Stimulated activated CD8-positive, alpha-beta memory T cell treated with anti-CD3 and anti-CD28 coated beads, Interleukin-15, amount 100 ng/mL, for 4 hours (primary cell): ENCODE data around the gene GUCY2F.

Experiments
- DNase-seq, 2 donors: peaks; one replicate each; pipeline ENCODE4 v3.0.0-alpha.2; 2020; ENCODE audit warnings: low read depth in 2 of 2

GUCY2F gene

GRCh38 chrX:109481986-109482385 is at the start of gene GUCY2F:
Gene GUCY2F, minus strand, starts transcription at chrX:109482086. Its CDS starts 6,150 bp downstream, at chrX:109475936.
- no peak for DNase-seq

DNA sequence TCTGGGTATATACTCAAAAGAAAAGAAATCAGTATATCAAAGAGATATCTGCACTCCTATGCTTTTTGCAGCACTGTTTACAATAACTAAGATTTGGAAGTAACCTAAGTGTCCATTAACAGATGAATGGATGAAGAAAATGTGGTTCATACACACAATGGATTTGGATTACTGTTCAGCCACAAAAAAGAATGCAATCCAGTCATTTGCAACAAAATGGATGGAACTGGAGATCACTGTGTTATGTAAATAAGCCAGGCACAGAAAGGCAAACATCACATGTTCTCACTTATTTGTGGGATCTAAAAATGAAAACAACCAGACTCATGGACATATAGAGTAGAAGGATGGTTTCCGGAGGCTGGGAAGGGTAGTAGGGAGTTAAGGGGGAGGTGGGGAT is 37.1 kb upstream of the GUCY2F start:
- DNase-seq, result no peak

DNA sequence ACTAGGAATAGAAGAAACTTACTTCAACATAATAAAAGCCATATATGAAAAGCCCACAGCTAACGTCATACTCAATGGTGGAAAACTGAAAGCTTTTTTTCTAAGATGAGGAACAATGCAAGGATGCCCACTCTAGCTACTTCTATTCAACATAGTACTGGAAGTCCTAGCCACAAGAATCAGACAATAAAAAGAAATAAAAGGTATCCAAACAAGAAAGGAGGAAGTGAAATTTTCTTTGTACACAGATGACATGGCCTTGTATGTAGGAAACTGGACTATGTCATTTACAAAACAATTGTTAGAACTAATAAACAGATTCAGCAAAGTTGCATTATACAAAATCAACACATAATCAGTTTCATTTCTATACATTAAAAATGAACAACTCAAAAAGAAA is 29.2 kb upstream of the GUCY2F start:
- no peak for DNase-seq

DNA sequence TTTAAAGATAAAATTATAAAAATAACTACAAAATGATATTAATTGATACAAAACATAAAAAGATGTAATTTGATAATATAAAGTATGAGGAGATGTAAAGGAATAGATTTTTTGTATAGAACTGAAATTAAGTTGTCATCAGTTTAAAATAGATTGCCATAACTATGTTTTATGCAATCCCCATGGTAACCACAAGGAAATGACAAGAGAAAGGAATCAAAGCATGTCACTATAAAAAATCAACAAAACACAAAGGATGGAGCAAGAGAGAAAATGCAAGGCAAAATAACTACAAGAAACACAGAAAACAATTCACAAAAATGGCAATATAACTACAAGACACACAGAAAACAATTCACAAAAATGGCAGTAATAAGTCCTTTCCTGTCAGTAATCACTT is 27.0 kb upstream of the GUCY2F start:
- no peak for DNase-seq

- DNase-seq, result no peak
Observed at GRCh38 chrX:109501176-109501575, 19.3 kb upstream of the GUCY2F start.

DNA sequence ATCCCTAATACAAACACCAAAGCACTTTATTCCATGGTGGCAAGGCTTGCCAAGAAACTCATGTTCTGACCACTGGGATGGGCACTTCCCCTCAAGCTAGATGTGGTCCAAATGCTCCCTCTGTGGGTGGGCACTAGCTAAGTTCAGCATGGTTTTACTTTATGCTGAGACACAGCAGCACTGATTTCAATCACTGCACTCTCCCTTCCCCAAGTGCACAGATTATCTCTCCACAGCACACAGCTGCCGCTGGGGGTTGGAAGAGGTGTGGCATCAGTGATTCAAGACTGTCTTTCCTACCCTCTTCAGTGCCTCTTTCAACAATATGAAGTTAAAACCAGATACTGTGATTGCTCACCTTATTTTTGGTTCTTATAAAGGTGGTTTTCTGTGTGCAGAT is 16.5 kb upstream of the GUCY2F start:
- DNase-seq, result no peak

DNA sequence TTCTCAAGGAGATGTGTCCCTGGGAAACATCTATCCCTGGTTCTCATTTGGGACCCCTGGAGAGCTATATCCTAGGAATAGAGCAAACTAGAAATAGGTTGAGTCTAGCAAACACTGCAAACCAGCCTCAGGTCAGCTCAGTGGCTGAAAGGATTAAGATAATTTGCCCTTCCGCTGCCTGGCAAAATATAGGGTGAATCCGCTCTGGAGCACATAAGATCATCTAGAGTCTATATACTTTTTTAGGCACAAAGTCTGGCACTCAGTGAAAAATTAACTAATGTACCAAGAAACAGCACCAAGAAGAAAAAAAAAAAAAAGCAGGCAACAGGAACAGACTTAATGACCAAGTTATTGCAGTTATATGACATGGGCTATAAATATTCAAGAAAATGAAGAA is 7.3 kb upstream of the GUCY2F start:
- no peak for DNase-seq

- no peak for DNase-seq
Observed at GRCh38 chrX:109487640-109488039, 5.8 kb upstream of the GUCY2F start.

GRCh38 chrX:109485470-109486340 is 3.8 kb upstream of the GUCY2F start:
- peak in 1 of 2 donors; percentile 24 for DNase-seq

DNA sequence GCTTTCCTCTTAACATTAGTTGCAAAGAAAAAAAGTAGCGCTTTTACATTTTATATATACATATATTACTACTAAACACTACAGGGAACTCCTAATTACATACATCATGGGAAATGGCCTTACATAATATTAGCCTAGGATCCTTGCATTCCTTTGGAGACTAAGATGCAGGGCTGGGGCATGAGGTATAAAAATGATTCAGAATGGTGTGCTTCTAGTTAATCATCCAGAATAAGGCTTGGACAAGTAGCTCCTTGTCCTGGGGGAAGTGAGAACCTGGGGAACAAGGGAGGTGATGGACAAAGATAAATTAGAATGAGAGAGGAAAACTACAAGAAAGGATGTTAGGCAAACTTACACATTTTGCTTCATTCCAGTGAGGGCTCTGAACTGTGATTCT is 3.0 kb upstream of the GUCY2F start:
- DNase-seq, result no peak

DNA sequence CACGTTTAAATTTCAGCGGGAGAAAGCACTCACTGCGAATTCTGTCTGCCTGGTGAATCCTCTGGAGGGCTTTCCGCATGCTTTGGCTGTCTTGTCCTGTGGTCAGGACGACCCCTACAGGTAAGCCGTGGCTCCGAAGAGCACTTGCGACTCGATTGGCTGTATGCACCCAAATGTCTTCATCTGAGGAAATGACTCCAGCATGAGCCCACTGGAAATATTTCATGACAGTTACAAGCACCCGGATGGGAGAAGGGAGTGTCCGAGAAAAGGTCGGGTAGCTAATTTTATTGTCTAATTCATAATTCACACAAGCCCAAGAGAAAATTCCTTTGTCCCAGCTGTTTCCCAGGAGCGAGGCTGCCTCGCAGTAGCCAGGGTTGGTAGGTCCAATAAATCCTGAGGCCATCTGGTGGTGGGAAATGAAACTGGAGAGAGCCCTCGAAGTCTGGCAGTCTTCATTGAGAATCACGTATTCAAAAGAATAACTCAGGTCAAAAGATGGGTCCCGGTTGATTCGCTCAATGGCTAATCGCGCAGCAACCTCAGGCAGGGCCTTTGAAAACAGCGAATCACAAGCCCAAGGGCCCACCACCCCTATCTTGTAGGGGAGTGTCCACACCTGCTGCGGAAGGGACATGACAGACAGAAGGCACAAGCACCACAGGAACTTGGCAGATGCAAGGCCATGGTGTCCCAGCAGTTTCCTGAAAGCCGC is 6.6 kb downstream of the GUCY2F start:
- no peak for DNase-seq

GRCh38 chrX:109472939-109473735 is 8.7 kb downstream of the GUCY2F start:
- no peak for DNase-seq

DNA sequence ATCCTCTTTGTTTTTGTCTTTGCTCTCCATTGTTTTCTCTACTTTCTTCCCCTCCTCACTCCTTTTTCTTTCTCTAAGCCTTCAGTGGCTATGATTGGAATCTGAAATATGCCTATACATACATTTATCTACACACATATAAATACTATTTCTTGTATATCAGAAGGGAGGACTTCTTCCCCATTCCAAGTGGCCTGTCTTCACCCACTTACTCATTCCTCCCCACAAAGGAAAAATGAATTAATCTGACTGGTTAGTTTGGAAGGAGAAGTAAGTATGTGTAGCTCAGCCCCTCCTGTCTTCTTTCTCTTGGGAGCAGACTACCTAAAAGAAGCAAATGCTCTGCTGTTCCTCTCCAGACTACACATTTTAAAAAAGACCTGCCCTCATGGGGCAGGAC is 17.7 kb downstream of the GUCY2F start:
- DNase-seq, result no peak

- no peak for DNase-seq
Observed at GRCh38 chrX:109463784-109464183, 18.1 kb downstream of the GUCY2F start.

GRCh38 chrX:109448282-109448938 is 33.5 kb downstream of the GUCY2F start:
- DNase-seq, result no peak

DNA sequence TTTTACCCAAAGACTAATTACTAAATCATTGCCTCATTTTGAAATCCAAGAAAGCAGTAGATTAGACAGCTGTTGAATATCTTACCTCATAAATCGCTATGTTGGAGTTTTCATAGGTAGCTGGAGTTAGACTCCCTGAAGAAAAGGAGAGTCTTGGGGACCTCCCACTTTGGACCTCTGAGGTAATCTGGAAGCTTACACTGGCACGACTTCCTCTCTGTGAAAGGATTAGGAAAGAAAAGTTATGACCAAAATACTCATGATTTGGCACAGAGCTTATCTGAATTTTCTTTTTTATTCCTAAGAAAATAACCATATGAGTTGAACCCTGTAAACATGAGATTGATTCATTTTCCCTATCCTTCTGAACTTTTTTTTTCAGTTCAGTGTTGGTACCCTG is 40.6 kb downstream of the GUCY2F start:
- no peak for DNase-seq

GRCh38 chrX:109440475-109440874 is 41.4 kb downstream of the GUCY2F start:
- no peak for DNase-seq

DNA sequence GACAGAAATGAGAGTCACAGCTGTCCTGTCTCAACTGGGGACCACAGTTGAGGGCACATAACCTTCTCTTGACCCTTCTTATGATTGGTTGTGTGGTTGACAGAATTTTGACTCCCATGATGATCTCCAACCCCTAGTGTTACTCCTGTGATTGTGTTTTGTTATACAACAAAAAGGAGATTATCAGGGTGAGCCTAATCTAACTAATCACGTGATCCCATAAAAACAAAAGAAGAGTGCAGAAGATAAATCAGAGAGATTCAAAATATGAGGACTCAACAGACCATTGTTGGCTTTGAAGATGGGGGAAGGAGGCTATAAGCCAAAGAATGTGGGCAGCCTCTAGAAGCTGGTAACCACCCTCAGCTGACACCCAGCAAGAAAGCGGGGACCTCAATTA is 72.7 kb downstream of the GUCY2F start:
- DNase-seq, result no peak

DNA sequence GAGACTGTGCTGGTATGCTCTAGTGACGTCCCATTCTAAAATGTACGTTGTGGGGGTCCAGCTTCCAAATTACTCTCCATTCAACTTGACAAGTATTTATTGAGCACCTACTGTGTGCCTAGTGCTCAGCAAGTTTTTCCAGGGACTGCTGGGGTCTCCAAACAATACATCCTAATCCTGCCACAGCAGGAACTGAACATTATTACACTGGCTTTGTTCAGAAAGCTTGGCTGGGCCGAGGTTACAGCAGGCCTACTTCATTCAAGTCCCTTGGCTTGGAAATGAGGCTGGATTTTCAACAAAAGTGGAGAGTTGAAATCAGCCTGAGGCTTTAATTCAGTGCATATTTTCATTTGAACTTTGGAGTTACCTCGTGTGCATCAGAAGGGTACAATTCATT is 78.0 kb downstream of the GUCY2F start:
- no peak for DNase-seq

DNA sequence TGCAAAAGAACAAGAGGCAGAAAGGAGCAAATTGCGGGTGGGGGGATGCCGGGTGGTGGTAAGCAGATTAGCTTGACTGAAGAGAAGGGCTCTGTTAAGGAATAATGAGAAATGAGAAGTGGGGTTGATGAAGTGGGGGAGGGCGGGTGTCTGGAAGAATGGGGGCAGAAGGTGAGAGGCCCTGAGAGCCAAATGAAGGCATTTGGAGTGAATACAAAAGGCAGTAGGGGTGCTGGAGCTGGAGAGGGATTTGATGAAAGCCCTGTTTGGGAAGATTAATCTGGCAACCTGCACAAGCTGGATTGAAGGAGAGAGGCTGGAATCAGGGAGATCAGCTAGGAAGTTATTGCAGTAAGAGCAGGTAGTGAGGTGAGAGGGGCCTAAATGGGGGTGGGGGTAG is 82.1 kb downstream of the GUCY2F start:
- no peak for DNase-seq

DNA sequence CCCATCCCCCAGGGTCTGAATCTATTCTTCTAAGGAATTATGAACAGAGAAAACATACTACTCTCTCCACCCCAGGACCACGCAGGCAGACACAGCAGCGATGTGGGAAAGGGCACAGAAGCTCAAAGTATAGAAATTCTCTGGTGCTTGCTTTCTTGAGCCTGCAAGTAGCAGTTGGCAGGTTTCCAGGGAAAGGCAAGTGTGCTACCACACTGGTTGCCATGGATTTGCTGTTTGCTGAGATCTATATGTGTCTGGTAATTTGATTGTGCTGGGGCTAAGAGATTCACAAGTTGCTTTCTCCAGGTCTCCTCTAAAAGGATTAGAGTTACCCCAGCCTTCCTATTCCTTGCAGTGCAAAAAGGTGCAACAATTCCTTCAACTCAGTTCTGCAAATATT is 83.1 kb downstream of the GUCY2F start:
- DNase-seq, result no peak

- DNase-seq, result no peak
Observed at GRCh38 chrX:109398061-109398460, 83.8 kb downstream of the GUCY2F start.
